Lower leg skin (tissue), 4 donors: Measurements from ENCODE around the gene GRM7. TPM values are rescaled to one million over a fixed set of nuclear protein-coding genes. Genes with fewer than 3 reads are reported as not detected.

Source experiments
- DNase-seq, 2 donors: peaks; one replicate each; pipeline ENCODE4 v3.0.0-alpha.2; 2019; ENCODE audit warnings: low spot score in 2 of 2
- H3K4me3 ChIP-seq: fragments of 200-600 bp; sonication (generic); 2 replicates; pipeline ENCODE4 v1.5.1; 2017; ENCODE audit warnings: mild to moderate bottlenecking, low read depth; ENCODE audit not compliant: poor library complexity, severe bottlenecking
- CTCF ChIP-seq, 3 donors: fragments of 450-650 bp; IDR thresholded peaks; one replicate each; pipeline ENCODE4 v1.5.1; 2016; ENCODE audit warnings: antibody characterized with exemption in 3 of 3, mild to moderate bottlenecking in 3 of 3, moderate library complexity in 2 of 3
- POLR2A ChIP-seq, 2 donors: fragments of 450-650 bp; IDR thresholded peaks; one replicate each; pipeline ENCODE4 v1.6.1; 2016 to 2017; ENCODE audit warnings: antibody characterized with exemption in 2 of 2, mild to moderate bottlenecking in 1 of 2, moderate library complexity in 1 of 2
- WGBS, 2 donors: methylation state at CpG; one replicate each; pipeline ENCODE4 v1.1.5; 2018; 5-methylcytosine and 5-hydroxymethylcytosine counted together
- intact Hi-C: fragments of 100-400 bp; cut with DNase I; formaldehyde crosslinking; loops from one replicate; pipeline ENCODE4 v1.15.0; 2023; ENCODE audit warnings: low total_unique reads
- total RNA-seq, 4 donors: library from RNA; depleted of rRNA; stranded (reverse); fragments of >200 nt; gene quantifications; one replicate each; pipeline ENCODE4 v1.1.0, GENCODE V29; 2016

Gene GRM7
- total RNA-seq, 4 donors from 2014 or later: 0.32 TPM; not detected in 3

GRCh38 chr3:7728566-7729519 is 867.9 kb downstream of the GRM7 start:
- no peak for DNase-seq
- no peak for TF ChIP-seq CTCF (IDR thresholded peaks at IDR 0.05)
- intact Hi-C loops: loop anchor here (5.0 kb wide), 1 partner anchor 597 kb away; no protein-coding TSS in a partner anchor
- no peak overlapping the region for H3K4me3 ChIP-seq
- WGBS, 2 donors: 88% methylated on average over 7 of the region's 7 CpGs

GRCh38 chr3:7733933-7734332 is 873.0 kb downstream of the GRM7 start:
- no peak overlapping the region for H3K4me3 ChIP-seq
- intact Hi-C loops: no loop called here
- TF ChIP-seq POLR2A (IDR thresholded peaks at IDR 0.05) (no peak), CTCF (IDR thresholded peaks at IDR 0.05) (no peak)
- WGBS, 2 donors: 51 to 56% methylated on average over 1 of the region's 1 CpG
- DNase-seq: no peak

- no peak for DNase-seq
- no peak overlapping the region for H3K4me3 ChIP-seq
- intact Hi-C loops: no loop called here
- TF ChIP-seq POLR2A (IDR thresholded peaks at IDR 0.05) (no peak), CTCF (IDR thresholded peaks at IDR 0.05) (no peak)
Measured at GRCh38 chr3:7734456-7734855, 873.5 kb downstream of the GRM7 start.

GRCh38 chr3:7737263-7737662 is 876.3 kb downstream of the GRM7 start:
- H3K4me3 ChIP-seq: no peak overlapping the region

GRCh38 chr3:7739754-7740153 is 878.8 kb downstream of the GRM7 start:
- intact Hi-C loops: no loop called here
- TF ChIP-seq CTCF (IDR thresholded peaks at IDR 0.05) (no peak), POLR2A (IDR thresholded peaks at IDR 0.05) (no peak)
- 88 to 91% methylated on average over 2 of the region's 2 CpGs for WGBS, 2 donors
- H3K4me3 ChIP-seq: no peak overlapping the region
- no peak for DNase-seq

More at GRCh38 chr3:7737263-7737662, 876.3 kb downstream of the GRM7 start:
- 96 to 100% methylated on average over 1 of the region's 1 CpG for WGBS, 2 donors
- no peak for DNase-seq
- intact Hi-C loops: no loop called here
- no peak for TF ChIP-seq POLR2A (IDR thresholded peaks at IDR 0.05)
- no peak for TF ChIP-seq CTCF (IDR thresholded peaks at IDR 0.05)
